HT1080 (cell line): Measurements from ENCODE around the gene SPINDOC. TPM values are rescaled to one million over a fixed set of nuclear protein-coding genes. Genes with fewer than 3 reads are reported as not detected.
"Not testable (repeated sequence)": the region's sequence is repeated elsewhere in the genome, so short reads cannot be mapped to it uniquely, and the experiment has no call there.

Experiments used
- DNase-seq: peaks from one replicate; pipeline ENCODE4 v3.0.0-alpha.2; 2015; ENCODE audit warnings: low read depth
- total RNA-seq: library from RNA; depleted of rRNA; stranded (reverse); fragments of >200 nt; shearing (Covaris generic); gene quantifications from 2 replicates; pipeline ENCODE4 v1.2.3, GENCODE V29; 2014

Gene SPINDOC
- total RNA-seq, 1 experiment from 2014 or later = 40.6 TPM

DNA sequence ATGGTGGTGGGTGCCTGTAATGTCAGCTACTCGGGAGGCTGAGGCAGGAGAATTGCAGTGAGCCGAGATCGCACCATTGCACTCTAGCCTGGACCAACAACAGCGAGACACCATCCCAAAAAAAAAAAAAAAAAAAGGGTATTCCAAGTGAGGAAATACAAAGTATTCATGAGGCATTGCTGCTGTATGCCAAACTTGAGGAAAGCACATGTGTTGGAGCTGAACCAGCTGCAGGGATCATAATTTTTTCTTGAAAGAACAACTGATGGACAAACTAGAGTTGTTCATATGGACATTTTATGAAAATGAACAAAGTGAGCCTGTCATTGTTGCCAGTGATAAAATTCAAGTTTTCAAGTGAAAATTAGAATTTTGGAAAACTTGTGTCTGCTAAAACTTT, 41.4 kb downstream of the SPINDOC start:
- DNase-seq = no peak

DNA sequence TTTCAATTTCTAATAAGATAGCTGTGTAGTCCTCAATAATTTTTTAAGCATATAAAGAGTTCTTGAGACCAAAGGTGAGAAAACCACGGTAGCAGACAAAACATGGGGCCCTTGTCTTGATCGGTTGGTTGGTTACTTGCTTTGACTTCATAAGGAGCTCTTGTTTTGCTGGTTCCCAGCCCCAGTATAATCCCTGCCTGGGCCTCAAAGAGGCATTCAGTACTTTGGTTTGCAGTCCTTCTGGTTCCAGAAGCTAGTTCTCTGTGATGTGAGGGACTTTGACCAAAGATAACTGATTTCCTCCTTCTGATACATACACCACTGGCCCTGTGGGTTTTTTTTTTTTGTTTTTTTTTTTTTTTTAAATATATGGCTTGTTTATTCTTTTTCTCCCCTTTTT, 42.7 kb downstream of the SPINDOC start:
- no peak for DNase-seq

- DNase-seq = peak; percentile 42
These were observed 45.6 kb downstream of the SPINDOC start for GRCh38 chr11:63858628-63859550.

GRCh38 chr11:63862923-63863322, 49.7 kb downstream of the SPINDOC start:
- no peak for DNase-seq

DNA sequence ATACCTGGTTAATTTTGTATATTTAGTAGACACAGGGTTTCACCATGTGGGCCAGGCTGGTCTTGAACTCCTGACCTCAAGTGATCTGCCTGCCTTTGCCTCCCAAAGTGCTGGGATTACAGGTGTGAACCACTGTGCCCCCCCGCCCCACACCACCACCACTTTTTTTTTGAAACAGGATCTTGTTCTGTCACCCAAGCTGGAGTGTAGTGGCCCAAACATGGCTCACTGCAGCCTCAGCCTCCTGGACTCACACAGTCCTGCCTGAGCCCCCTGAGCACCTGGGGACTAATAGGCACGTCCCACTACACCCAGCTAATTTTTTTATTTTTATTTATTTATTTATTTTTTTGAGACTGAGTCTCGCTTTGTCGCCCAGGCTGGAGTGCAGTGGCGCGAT, 50.4 kb downstream of the SPINDOC start:
- DNase-seq = not testable (repeated sequence)

DNA sequence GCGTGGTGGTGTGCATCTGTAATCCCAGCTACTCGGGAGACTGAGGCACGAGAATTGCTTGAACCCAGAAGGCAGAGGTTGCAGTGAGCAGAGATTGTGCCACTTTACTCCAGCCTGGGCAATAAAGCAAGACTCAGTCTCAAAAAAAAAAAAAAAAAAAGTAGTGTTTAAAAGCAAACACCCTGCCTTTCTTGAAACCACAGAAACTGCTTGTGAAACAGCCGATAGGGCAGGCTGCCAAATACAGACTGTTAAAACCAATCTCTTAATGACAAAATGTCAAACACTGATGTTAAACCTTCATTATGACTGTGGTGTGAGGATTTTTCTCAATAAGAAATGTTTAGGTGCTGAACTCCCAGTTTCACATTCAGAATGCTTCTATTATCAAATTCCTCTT, 53.0 kb downstream of the SPINDOC start:
- DNase-seq = no peak

- DNase-seq = no peak
These were observed 54.3 kb downstream of the SPINDOC start for GRCh38 chr11:63867511-63867910.

GRCh38 chr11:63868399-63869064, 55.3 kb downstream of the SPINDOC start:
- DNase-seq = no peak

GRCh38 chr11:63869171-63869591, 55.9 kb downstream of the SPINDOC start:
- no peak for DNase-seq

- no peak for DNase-seq
These were observed 56.4 kb downstream of the SPINDOC start for GRCh38 chr11:63869683-63870082.

DNA sequence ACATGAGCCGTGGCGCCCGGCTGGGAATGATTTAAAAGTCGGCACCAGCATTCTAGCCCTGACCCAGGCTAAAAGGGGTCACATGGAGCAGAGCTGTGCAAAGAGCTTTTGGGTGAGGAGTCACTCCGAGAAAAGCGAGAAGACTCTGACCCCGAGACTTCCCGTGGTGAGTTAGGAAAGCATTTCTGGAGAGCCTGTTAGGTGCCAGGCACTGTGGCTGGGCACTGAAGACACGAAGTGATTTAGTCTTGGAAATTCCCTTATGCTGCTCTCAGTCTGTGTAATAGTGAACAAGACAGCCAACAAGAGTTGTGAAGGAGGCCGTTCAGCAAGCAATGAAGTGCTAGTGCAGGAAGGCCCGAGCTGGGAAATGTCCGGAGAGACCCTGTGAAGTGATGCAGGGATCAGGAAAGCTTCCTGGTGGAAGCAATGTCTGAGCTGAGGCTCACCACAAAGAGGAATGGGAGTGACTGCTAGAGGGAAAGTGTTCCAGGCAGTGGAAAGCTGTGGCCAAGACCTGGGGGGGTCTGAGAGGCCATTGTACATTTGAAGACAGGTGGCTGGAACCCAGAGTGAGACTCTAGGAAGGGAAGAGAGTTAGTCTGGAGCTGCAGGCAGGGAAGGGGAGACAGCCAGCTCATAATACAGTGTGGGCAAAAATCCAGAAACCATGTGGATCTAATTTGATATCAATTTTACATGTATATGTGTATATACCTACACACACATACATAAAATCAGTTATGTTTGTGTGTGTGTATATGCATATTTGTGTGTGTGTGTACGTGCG, 57.3 kb downstream of the SPINDOC start:
- no peak for DNase-seq

DNA sequence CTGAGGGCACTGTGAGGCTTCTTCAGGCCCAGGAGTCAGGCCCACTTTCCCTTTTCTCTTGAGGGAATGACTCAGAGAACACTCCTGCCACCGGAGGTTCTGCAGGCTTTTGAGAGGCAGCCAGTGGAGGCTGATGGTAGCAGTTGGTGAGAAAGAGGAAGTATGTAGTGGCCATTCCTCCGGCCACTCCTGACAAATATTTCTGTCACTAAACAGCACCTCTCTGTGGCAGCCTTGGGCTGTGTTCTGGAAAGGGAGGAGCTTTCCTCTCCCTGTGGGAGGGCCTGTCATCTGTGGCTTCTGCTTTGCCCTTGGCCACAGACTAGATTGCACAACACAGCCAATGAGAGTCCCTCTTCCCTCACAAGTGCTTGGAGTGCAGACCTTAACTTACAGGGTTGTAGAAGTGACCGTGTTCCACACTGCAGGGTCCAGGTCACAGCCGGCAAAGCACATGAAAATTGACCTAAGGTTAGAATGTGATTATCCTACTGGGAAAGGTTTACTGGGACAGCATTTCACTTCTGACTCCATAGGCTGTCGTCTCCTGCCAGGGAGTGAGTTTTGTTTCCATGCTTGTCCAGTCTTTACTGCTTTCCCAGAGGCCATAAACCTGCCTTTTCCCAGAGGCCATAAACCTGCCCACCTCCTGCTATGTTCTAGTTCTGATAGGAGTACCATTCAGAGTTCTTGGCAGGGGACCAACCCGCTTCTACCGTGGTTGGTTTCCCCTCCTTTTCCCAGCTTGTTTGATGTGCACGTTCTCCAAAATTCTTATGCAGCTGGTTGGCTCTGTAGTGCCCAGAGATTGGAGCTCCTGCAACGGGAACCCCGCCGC, 58.9 kb downstream of the SPINDOC start:
- peak; percentile 99 for DNase-seq

DNA sequence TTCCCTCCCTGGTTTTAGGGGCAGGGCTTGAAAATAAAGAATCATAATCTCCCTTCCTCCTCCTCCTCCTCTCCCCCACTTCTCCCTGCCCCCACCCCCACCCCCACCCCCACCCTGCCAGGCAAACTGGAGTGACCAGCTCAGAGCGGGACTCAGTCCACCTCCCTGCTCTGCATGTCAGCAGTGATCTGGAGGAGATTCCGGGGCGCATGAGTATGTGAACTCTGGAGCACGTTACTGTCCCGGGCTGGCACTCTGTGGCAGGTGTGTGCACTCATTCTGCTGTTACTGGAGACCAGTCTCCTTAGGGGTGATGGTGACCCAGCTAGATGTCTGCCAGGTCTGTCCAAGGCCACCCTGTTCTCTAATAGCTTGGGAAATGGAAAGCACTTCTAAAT, 59.5 kb downstream of the SPINDOC start:
- DNase-seq = no peak

GRCh38 chr11:63873311-63873710, 60.1 kb downstream of the SPINDOC start:
- no peak for DNase-seq

DNA sequence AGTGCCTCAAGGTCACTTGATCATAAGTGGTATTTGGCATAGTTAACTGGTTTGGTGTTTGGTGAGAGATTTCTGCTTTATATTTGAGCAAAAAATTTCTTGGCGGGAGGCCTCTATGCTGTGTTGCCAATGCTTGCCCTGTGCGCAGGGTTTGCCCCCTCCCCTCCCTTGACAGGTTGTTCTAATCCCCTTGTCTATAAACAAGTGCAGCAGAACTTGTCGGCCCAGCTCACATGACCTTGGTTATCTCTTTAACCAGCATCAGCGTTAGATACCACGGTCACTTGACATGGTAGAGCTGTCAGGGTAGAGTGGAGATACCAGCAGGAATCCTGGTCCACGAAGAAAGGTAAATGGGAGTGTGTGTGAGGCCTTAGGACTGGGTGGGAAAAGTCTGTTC, 61.3 kb downstream of the SPINDOC start:
- no peak for DNase-seq

DNA sequence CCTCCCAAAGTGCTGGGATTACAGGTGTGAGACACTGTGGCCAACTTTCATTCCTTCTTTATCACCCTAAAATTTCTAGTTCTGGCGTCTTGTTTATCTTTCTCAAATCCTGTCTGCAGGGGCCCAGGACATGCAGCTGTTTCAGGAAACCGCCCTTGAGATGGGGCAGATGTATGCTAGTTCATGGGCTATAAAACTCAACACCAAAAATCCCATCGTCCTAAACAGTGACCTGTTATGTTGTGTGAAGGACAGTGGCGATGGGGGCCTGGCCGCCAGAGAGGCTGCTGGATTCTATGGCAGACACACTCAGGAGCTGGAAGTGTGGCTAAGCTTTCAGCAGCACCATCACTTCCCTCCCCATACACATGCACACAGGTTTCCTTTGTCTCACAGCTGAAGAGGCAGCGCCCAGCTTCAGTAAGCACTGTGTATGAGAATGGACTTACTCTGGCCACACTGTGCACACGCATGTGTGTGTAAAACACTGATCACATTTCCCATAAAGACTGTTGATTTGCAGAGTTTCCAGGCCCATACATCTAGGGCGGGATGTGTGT, 62.3 kb downstream of the SPINDOC start:
- DNase-seq = no peak

DNA sequence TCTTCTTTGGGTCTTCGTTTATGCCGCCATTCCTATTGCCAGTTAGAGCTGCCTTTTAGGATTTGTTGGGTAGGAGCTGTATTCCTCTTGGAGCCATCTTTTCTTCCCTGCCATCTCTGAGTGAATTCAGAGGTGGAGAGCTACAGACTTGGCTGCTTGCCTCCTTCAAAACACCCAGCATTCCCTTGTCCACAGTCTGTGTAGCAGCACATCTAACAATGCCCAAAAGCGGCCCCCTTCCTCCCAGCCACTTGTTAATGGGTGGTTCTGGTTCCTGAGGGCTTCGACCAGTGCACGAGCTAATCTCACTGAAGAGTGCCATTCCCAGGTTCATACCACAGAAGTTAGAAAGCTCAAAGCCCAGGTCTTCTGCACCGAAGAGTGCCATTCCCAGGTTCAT, 63.4 kb downstream of the SPINDOC start:
- no peak for DNase-seq
